ENCODE data around the gene PAPOLA.

PAPOLA gene

DNA sequence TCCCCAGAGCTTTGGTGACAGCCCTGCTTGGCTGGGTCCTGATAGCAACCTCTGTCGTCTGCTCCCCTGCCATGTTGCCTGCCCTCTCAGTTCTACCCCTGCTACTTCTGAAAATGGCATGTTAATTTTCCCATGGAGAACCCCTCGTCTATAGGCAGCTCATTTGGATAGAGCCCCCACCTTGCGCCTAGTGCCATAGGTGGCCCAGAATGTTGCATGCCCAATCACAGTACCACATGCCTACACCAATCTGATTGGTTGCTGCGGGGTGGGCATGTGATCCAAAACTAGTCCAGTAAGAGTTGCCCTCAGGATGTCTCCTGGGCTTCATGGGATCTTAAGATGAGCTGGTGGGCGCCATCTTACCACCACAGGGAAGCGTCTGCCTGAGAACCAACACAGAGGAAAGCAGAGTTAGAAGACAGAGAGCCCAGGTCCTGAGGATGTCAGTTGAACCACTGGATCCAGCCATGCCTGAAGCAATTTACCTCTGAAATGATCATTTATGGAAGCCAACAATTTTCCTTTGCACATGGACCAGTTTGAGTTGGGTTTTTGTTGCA is 85.7 kb downstream of the PAPOLA start:
- no peak for DNase-seq

DNA sequence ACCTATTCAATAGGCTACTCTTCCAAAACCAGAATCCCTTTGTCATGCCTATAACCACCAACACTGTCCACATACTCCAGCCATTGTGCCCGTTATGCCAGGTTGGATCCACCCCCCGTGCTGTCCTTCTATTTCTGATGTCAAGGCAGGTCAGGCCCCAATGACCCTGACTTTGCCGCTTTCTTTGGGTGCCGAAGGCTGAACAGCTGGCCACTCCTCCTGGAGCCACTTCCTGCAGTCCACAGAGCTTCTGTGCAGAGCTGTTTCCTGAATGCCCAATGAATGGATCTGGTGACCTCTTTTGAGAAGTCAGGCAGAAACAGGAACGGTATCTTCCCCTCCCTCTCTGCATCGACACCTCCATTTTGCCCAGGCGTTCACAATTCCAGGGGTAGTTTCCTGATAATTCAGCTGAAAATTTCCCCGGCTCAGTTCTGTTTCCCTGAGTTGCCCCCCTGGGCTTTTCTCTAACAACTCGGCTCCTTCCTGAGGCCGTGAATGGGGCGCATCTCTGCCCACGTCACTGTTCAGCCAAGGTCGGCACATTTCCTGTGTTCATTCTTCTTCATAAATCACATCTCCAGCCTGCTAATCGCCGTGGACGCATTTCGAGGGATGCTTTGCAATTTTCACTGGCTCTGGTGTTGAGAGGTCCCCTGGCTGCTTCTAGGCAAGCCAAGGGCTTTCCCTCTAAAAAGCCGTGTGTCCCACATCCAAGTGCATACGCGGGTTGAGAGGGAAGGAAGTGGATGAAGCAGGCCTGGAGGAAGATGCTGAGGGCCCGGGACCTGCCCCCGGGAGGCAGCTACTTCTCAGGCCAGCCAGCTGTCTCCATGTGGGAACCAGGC is 86.5 kb downstream of the PAPOLA start:
- DNase-seq, result no peak

DNA sequence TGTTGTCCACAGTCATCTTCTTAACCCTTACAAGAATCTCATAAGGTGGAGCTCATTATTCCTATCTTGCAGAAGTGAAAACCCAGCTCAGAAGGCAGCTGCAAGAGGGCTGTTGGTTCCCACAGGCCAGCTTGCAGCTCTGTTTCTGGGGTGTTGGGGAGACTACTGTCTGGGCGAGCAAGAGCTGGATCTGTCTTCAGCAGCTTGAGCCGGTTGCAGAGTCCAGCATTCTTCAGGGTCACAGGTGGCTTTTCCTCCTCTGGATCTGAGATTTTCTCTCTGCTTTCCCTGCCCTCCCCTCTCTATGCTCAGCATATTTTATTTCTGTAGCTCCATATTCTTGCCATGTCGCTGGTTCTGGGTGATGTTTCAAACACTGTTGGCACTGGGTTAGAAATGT is 87.4 kb downstream of the PAPOLA start:
- no peak for DNase-seq

DNA sequence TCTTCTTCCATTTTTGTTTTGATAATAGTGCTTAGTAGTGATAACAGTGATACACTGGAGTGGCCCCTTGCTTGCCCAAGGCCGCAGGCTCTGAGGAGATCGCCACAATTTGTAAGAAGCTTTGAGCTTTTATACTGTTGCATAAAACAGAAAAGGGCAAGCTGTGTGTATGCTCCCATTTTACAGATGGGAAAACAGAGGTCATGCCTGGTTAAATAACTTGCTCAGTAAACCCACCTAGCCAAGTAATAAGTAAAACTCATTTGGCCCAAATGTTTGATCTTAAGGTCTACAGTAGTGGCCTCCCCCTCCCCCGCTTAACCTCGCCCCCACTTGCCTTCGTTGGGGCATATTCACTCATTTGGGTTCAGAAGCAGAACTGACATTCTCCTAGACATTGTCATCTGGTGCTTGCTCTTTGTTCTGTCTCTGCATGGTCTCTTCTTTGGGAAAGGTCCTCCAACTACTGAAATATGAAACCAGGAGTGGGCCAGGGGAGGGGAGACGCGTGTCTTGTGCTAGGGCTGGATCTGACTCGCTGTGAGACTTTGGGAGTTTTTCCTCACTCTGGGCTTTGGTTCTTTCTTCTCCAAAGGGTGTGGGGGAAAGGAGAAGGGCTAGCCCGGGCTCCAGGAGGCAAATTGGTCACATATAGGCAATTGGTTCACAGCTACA is 88.1 kb downstream of the PAPOLA start:
- DNase-seq, result no peak

DNA sequence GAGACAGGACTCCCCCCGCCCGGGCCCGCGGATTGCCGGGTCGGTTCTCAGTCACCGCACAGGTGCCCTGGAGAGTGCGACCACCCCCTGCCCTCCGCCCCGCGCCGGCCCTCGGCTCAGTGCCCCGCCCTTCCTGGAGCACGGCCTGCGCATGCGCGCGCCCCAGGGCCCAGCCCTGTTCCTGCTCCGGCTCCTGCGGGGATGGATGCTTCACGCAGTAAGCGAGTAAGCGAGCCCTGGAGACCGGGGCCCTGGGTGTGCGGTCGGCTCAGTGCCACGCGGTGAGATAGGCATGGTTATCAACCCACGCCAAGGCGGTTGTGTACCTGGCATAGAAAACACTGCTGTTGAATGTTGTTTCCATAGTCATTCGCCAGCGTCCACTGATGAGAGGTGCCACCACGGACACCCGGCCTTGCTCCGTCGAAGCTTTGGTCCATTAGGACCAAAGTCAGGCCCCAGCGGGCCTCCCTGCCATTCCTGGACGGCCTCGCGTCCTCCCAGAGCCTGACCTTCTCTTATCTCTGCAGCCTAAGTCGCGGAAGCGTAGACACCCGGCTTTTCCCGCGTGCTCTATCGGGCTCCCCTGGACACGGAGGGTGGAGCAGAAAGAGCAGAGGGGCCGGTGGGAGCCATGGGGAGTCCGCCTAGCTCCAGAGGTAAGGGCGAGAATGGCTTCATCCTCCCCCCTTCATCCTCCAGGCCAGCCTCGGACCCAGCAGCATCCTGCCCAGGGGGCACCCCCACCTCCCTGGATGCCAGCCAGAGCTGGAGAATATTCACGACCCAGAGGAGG is 90.6 kb downstream of the PAPOLA start:
- DNase-seq, result peak; percentile 50

DNA sequence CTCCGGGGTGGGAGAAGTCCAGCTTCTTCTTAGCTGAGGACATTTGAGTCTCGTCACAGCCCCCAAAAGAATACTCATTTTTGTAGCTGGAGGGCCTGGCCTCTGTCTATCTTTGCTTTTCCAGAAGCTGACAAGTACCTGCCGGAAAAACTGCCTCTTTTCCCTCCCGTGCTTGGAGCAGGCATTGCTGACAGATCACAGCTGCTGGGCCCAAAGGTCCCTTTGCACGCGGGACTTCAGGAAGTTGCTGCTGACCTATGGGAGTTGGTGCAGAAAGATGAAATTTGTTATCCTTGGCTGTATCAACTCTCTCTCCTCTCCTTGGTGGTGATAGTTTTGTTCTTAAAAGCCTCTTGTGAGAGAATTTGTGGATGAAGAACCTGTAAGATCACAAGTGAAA is 92.8 kb downstream of the PAPOLA start:
- no peak for DNase-seq

DNA sequence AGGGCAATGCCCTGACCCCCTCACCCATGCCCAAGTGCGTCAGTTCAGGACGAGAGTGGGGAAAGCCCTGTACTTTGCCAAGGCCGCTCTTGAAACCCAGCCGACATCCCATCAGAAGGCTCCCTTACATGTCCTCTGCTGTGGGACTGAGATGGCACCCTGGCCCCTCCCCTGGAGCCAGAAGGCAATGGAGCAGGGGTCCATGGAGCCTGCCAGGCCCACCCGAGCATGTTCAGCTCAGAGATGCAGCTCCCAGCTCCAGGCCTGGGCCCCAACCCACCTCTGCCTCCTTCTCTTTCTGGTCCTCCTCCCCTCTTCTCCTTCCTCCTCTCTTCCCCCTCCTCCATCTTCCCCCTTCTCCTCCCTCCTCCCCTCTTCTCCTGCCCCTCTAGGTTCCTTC is 95.5 kb downstream of the PAPOLA start:
- no peak for DNase-seq

DNA sequence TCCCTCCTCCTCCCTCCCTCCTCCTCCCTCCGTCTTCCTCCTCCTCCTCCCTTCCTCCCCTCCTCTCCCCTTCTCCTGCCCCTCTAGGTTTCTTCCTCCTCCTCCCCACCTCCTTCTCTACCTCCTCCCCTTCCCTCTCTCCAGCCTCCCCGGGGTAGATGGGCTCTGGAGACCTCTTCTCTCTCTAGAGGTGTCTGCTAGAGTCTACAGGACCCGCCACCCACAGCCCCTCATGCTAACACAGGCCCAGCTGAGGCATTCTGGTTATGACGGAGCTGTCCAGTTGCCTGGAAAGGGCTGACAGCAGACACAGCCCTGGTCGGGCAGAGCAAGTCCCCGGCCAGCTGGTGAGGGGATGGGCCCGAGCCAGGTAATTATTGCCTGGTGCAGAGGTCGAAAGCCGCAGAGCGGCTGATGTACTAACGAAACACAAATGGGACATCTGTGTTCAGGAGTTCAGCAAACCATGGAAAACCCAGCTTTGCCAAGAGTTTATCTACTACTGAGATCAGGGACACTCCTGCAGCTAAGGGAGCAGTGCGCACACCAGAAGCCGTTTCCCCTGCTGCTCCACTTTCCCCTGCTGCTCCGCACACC is 96.2 kb downstream of the PAPOLA start:
- no peak for DNase-seq

DNA sequence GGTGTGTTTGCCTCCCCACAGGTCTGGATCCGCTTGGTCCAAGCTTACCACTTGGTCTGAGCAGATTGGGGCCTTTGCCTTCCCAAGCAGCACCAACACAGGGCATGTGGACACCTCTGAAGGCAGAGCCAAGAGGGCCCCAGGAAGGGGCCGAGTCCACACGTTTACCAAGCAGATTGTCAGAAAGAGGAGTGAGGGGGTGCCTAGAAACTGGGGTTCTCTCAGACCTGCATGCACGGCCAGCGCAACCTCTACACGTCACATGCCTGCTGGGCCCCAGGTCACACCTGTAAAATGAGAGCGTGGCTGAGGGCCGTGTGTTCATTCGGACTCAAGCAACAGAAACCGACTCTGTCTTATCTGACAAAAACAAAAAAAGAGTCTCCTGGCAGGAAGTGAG is 96.9 kb downstream of the PAPOLA start:
- no peak for DNase-seq

DNA sequence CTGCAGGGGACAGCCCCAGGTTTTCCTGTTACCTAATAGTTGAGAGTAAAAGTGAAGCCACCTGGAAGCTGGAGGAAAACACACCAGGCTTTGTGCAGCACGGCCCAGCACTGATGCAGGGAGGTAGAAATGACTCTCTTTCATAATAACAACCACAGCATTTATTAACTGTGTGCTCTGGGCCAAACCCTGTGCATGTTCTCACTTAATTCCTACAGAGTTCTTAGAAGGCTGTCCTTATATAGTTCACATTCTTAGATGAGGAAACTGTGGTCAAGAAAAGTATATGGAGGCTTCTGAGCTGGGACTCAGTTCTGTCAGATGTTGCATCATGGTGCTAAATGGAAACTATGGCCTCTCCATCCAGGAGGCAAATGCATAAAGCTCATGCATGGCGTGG is 100.0 kb downstream of the PAPOLA start:
- DNase-seq, result no peak

DNA sequence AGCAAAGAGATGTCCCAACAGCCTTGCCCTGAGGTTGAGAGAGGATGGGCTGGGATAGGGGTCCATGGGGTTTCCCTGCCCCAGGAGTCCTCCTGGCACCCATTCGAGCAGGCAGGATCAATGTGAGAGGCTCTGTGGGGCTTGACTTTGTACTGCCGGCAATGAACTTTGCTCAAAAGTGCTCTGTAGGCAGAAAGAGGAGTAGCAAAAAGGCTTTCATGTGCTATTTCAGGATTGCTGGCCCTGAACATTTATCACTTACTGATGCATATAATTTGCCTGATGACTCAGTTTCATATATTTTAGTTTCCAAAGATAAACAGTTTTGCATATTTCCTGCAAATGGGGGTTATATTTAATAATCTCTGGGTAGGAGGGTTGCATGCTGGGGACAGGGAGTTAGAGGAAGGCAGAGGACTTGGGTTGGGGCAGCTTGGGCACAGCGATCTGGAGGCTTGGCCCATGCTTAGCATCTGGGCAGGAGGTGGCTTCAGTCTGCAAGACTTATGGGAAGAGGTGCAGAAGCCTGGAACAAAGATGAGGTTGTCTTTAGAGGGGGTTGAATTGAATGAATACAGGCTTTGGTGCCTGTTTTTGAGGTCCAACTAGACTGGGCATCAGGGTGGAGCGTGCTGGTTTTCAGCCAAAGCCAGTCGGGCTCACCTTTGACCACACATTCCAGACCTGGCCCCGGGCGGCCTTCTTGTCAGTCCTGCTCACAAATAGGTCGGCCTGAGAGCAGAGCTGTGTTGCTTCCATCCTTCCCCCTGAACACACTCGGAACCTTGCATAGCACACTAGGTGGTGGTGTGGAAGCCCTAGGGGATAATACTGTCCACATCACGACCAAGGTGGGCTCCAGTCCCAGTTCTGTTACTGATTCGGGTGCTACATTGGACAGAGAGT is 101.4 kb downstream of the PAPOLA start:
- DNase-seq, result no peak

DNA sequence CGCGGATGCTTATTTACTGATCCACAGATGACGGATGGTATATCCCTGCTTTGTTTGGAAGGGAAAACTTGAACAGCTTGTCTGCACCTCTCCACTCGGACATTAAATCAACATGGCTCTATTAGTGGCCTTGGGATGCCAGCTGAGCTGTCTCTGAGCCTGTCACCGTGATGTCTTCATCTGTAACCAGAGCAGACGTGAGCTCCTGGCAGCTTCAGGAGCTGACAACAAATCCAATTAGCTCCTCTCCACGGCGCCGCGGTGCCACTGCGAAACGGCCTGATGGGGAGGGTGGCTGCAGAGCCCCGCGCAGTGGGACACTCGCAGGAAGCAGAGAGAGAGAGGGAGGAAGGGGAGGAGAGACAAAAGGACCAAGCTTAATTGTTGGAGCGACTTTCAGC is 112.3 kb downstream of the PAPOLA start:
- peak; percentile 46 for DNase-seq

DNA sequence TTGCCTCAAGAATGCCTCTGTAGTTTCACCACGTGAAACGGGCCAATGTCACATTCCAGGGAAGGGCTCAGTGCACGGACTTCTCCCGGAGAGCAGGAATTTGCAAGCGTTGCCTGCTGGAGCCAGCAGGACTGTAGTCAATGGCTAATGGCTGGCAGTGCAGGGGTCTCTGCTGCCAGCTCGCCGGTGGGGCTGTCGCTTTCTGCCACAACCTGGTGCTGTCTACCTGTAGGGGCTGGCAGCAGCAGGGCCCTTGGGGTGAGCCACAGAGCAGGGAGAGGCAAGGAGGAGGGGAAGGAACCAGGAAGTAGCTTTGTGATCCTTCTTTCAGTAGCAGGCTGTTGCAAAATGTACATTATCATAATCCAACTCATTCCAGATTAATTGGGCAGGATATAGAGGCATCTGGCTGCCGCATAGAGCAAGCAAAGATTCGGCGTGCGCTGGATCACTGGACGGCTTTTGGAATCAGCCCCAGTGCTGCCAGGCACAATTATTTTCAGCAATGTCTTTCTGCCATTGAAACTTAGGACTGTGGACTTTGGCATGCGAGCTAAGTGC is 114.1 kb downstream of the PAPOLA start:
- DNase-seq, result no peak
